Caco-2 (cell line): ENCODE data around the gene OR8U1. TPM values are rescaled to one million over a fixed set of nuclear protein-coding genes. Genes with fewer than 3 reads are reported as not detected.

Source experiments
- Bru-seq: library from RNA; stranded (reverse); fragments of 400-500 nt; gene quantifications from one replicate; lab custom pipeline; 2021; lab: Mats Ljungman, UMichigan
- BruChase-seq, 2 experiments: library from RNA; stranded (reverse); fragments of 400-500 nt; gene quantifications; one replicate each; lab custom pipeline; 2021; lab: Mats Ljungman, UMichigan
- BruUV-seq: library from RNA; stranded (reverse); fragments of 400-500 nt; replicated peaks from 2 replicates; lab custom pipeline; 2021; lab: Mats Ljungman, UMichigan
- CTCF ChIA-PET: fragments of 300-600 bp; sonication (Branson Sonifier 250); formaldehyde crosslinking; loops from one replicate; lab custom pipeline; 2022; ENCODE audit warnings: antibody characterized with exemption; lab: Charles Lee
- POLR2A ChIA-PET: fragments of 300-600 bp; sonication (Branson Sonifier 250); formaldehyde crosslinking; loops from one replicate; lab custom pipeline; 2022; ENCODE audit warnings: antibody characterized with exemption; lab: Charles Lee
- DNase-seq, 2 experiments: peaks; one replicate each; pipeline versions ENCODE4 v3.0.0 to v3.0.0-alpha.2; 2020 to 2022
- H3K27me3 ChIP-seq: replicated peaks from 2 replicates; pipeline ENCODE4 v1.6.0; 2011; ENCODE audit warnings: low read length; ENCODE audit not compliant: control insufficient read depth, insufficient read depth
- H3K36me3 ChIP-seq: 2 replicates; pipeline ENCODE4 v1.5.1; 2011; ENCODE audit warnings: low read length; ENCODE audit not compliant: control insufficient read depth, insufficient read depth
- H3K4me1 ChIP-seq: fragments of 250-450 bp; sonication (Bioruptor Pico); 2 replicates; pipeline ENCODE4 v1.5.1; 2020; ENCODE audit warnings: mild to moderate bottlenecking
- H3K4me3 ChIP-seq: 2 replicates; pipeline ENCODE4 v1.5.1; 2011; ENCODE audit warnings: low read depth, mild to moderate bottlenecking, control low read depth, low read length
- H3K9me3 ChIP-seq: fragments of 250-450 bp; sonication (Bioruptor Pico); 2 replicates; pipeline ENCODE4 v1.5.1; 2020; ENCODE audit warnings: mild to moderate bottlenecking, moderate library complexity
- H3K27ac Mint-ChIP-seq: one replicate; pipeline ENCODE4 v1.8.0; 2022; ENCODE audit warnings: mixed read lengths; ENCODE audit not compliant: unreplicated experiment
- H3K27me3 Mint-ChIP-seq: one replicate; pipeline ENCODE4 v1.8.0; 2022; ENCODE audit warnings: mixed read lengths; ENCODE audit not compliant: insufficient read depth, unreplicated experiment
- H3K36me3 Mint-ChIP-seq: one replicate; pipeline ENCODE4 v1.8.0; 2022; ENCODE audit warnings: mild to moderate bottlenecking, mixed read lengths; ENCODE audit not compliant: insufficient read depth, unreplicated experiment
- H3K4me1 Mint-ChIP-seq: one replicate; pipeline ENCODE4 v1.8.0; 2022; ENCODE audit warnings: low read depth, mixed read lengths; ENCODE audit not compliant: unreplicated experiment
- H3K4me3 Mint-ChIP-seq: one replicate; pipeline ENCODE4 v1.8.0; 2022; ENCODE audit warnings: mild to moderate bottlenecking, moderate library complexity, mixed read lengths; ENCODE audit not compliant: unreplicated experiment
- H3K9me3 Mint-ChIP-seq: one replicate; pipeline ENCODE4 v1.8.0; 2022; ENCODE audit warnings: mixed read lengths; ENCODE audit not compliant: unreplicated experiment
- intact Hi-C: fragments of 100-400 bp; cut with micrococcal nuclease; formaldehyde crosslinking; loops from one replicate; pipeline ENCODE4 v1.10.0; 2022; ENCODE audit not compliant: unreplicated experiment
- long read RNA-seq: library from polyadenylated mRNA; stranded (forward); transcript quantifications from one replicate; pipeline ENCODE4 v2.0.0, GENCODE V29; 2022
- total RNA-seq: library from RNA; stranded (reverse); gene quantifications from 2 replicates; pipeline ENCODE4 v1.2.3, GENCODE V29; 2022
- TF ChIP-seq, protein P1 (sequence below), 2 experiments: fragments of 200-600 bp in 1 of 2; IDR thresholded peaks; 1 replicate in 1 of 2; 2 replicates in 1 of 2; pipeline versions ENCODE4 v1.5.1 to v1.8.0; 2011 to 2022; ENCODE audit warnings: antibody characterized with exemption in 1 of 2, control low read depth in 1 of 2, inconsistent platforms in 1 of 2, low read depth in 1 of 2, low read length in 1 of 2, mild to moderate bottlenecking in 1 of 2, moderate library complexity in 1 of 2; ENCODE audit not compliant: insufficient read depth in 1 of 2, severe bottlenecking in 1 of 2, unreplicated experiment in 1 of 2

The OR8U1 gene
- not detected in 2 replicates for total RNA-seq
- Bru-seq, nascent RNA, result not detected
- not detected for BruChase-seq, experiment 1, labeled RNA remaining after a 2-hour chase
- not detected for BruChase-seq, experiment 2, labeled RNA remaining after a 6-hour chase
- long read RNA-seq, result 0 reads

DNA sequence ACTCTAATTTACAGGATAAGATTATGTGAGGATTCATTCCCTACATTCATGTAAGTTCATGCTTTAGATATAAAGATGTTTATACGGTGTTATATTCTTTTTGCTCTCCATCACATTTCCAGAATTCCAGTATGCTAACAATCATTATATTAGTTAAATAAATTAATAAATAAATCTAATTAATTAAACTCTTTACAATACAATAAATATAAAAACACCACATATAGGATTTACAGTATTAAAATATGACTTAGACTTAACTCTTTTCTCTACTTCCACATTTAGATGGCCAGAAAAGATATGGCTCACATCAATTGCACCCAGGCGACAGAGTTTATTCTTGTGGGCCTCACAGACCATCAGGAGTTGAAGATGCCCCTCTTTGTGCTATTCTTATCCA lies at the start of gene OR8U1:
OR8U1 (plus strand) TSS at position 301 of the 400 bp plus-strand sequence; CDS start at position 301, 0 bp downstream.
- Mint-ChIP-seq H3K9me3 (no peaks in the 10 kb centered on the region), H3K27ac (no peak within 1 kb of the TSS), H3K36me3 (no peaks in the 10 kb centered on the region), H3K27me3 (peaks cover 4% of the 10 kb centered on the region), H3K4me3 (no peak within 1 kb of the TSS), H3K4me1 (no peaks in the 10 kb centered on the region)
- TF ChIP-seq, protein P1, sequence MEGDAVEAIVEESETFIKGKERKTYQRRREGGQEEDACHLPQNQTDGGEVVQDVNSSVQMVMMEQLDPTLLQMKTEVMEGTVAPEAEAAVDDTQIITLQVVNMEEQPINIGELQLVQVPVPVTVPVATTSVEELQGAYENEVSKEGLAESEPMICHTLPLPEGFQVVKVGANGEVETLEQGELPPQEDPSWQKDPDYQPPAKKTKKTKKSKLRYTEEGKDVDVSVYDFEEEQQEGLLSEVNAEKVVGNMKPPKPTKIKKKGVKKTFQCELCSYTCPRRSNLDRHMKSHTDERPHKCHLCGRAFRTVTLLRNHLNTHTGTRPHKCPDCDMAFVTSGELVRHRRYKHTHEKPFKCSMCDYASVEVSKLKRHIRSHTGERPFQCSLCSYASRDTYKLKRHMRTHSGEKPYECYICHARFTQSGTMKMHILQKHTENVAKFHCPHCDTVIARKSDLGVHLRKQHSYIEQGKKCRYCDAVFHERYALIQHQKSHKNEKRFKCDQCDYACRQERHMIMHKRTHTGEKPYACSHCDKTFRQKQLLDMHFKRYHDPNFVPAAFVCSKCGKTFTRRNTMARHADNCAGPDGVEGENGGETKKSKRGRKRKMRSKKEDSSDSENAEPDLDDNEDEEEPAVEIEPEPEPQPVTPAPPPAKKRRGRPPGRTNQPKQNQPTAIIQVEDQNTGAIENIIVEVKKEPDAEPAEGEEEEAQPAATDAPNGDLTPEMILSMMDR (IDR thresholded peaks at IDR 0.05; ENCODE audit: insufficient read depth in 1 of 2, low read depth in 1 of 2, low read length in 1 of 2, severe bottlenecking in 1 of 2, unreplicated experiment in 1 of 2), result no peak
- H3K4me3 ChIP-seq, result no peak within 1 kb of the TSS
- no peaks in the 10 kb centered on the region for H3K4me1 ChIP-seq
- BruUV-seq, result no TSS peak
- no peaks in the 10 kb centered on the region for H3K27me3 ChIP-seq
- POLR2A ChIA-PET, result no interaction called here
- no peak for DNase-seq
- no peaks in the 10 kb centered on the region for H3K9me3 ChIP-seq
- intact Hi-C loops, result no loop called here
- CTCF ChIA-PET, result no interaction called here
- no peaks in the 10 kb centered on the region for H3K36me3 ChIP-seq

DNA sequence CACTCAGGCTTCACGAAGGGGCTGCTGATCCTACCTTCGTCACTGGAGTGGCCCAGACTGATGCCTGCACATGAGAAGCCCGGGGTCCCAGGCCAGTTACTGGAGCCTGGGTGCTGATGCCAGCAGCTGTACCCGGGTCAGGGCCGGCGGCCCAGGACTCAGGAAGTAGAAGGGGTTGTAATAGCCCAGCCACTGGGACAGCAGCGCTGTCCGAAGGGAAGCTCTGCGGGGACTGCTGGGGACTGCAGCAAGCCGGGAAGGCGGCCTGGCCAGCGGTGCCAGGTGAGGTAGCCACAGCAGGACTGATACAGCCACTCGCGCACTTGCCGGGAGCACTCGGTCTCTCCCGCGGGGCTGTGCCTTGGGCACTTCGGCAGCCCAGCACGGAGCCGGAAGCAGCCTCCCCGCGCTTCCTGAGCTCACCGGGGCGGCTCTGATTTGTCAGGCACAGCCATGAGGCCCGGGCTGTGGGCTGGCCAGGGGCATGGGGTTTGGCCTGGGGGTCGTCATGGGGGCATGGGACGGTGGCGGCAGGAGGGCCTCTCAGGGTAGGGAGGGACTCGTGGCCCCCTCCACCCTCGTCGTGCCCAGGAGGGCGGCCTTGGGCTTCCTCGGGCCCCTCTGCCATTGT lies 43.4 kb upstream of the OR8U1 start:
- peaks cover 6% of the 10 kb centered on the region for H3K4me1 Mint-ChIP-seq
- TF ChIP-seq, protein P1 (IDR thresholded peaks at IDR 0.05; ENCODE audit: insufficient read depth in 1 of 2, low read depth in 1 of 2, low read length in 1 of 2, severe bottlenecking in 1 of 2, unreplicated experiment in 1 of 2), result no peak
- H3K27ac Mint-ChIP-seq, result no peak overlapping the region
- no peaks in the 10 kb centered on the region for H3K27me3 Mint-ChIP-seq
- no peak overlapping the region for H3K4me3 Mint-ChIP-seq
- no peaks in the 10 kb centered on the region for H3K36me3 Mint-ChIP-seq
- no peaks in the 10 kb centered on the region for H3K9me3 Mint-ChIP-seq
- Histone ChIP-seq H3K27me3 (no peaks in the 10 kb centered on the region), H3K4me3 (no peak overlapping the region), H3K9me3 (no peaks in the 10 kb centered on the region), H3K4me1 (no peaks in the 10 kb centered on the region), H3K36me3 (no peaks in the 10 kb centered on the region)
- ChIA-PET POLR2A (no interaction called here), CTCF (no interaction called here)
- DNase-seq, result no peak
- intact Hi-C loops, result no loop called here
- BruUV-seq, result no TSS peak

DNA sequence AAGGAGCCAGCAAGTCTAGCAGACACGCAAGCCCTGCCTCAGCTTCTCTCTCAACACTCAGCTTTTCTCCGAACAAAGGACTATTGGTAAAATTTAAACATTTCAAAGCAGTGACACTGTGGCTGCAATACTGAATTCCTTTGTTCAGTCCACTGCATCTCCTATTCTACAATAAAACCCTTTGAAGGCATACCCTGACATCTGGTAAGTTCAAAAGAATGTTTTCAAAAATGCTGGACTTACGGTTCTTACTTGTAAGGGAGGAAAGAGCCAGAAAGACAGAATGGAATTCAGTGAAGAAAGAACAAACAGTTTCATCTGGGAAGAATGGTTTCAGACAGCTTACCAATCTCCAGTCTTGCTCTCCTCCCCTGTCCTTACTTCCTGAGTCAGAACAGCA lies 42.3 kb upstream of the OR8U1 start:
- Mint-ChIP-seq H3K27ac (no peak overlapping the region), H3K27me3 (no peaks in the 10 kb centered on the region), H3K9me3 (no peaks in the 10 kb centered on the region), H3K4me3 (no peak overlapping the region), H3K4me1 (no peaks in the 10 kb centered on the region), H3K36me3 (no peaks in the 10 kb centered on the region)
- ChIA-PET POLR2A (no interaction called here), CTCF (no interaction called here)
- H3K9me3 ChIP-seq, result no peaks in the 10 kb centered on the region
- intact Hi-C loops, result no loop called here
- DNase-seq, result no peak
- H3K27me3 ChIP-seq, result no peaks in the 10 kb centered on the region
- no peaks in the 10 kb centered on the region for H3K36me3 ChIP-seq
- H3K4me3 ChIP-seq, result no peak overlapping the region
- TF ChIP-seq, protein P1 (IDR thresholded peaks at IDR 0.05; ENCODE audit: insufficient read depth in 1 of 2, low read depth in 1 of 2, low read length in 1 of 2, severe bottlenecking in 1 of 2, unreplicated experiment in 1 of 2), result no peak
- BruUV-seq, result no TSS peak
- H3K4me1 ChIP-seq, result no peaks in the 10 kb centered on the region
